ENCODE measurements around the gene DSCAML1. TPM values are rescaled to one million over a fixed set of nuclear protein-coding genes. Genes with fewer than 3 reads are reported as not detected.

Gene DSCAML1
- total and polyA plus RNA-seq, 12 donors = 0.16 to 1.5 (median 0.57) TPM

- ATAC-seq = no peak
- peak in 1 of 9 donors; percentile 13 for TF ChIP-seq CTCF (IDR thresholded peaks at IDR 0.05)
- intact Hi-C loops (cut with DNase I) = no loop called here
- Histone ChIP-seq H3K27ac (no peak overlapping the region), H3K9me3 (no peaks in the 10 kb centered on the region), H3K4me3 (no peak overlapping the region), H3K36me3 (peaks cover 0 to 17% (median 0%) of the 10 kb centered on the region in 9 donors), H3K4me1 (no peaks in the 10 kb centered on the region), H3K27me3 (peaks cover 0 to 3% (median 0%) of the 10 kb centered on the region in 7 donors)
- DNase-seq = no peak
- WGBS, 2 donors = 67 to 77% methylated on average over 8 of the region's 8 CpGs
These were observed 317.6 kb downstream of the DSCAML1 start for GRCh38 chr11:117479372-117479771.

- ATAC-seq = no peak
- intact Hi-C loops (cut with DNase I) = no loop called here
- no peak for TF ChIP-seq CTCF (IDR thresholded peaks at IDR 0.05)
- H3K4me1 ChIP-seq = no peaks in the 10 kb centered on the region
- H3K4me3 ChIP-seq = no peak overlapping the region
- H3K9me3 ChIP-seq = no peaks in the 10 kb centered on the region
- H3K36me3 ChIP-seq = peaks cover 0 to 17% (median 0%) of the 10 kb centered on the region in 9 donors
- 91 to 93% methylated on average over 7 of the region's 7 CpGs for WGBS, 2 donors
- DNase-seq = no peak
- H3K27ac ChIP-seq = no peak overlapping the region
- H3K27me3 ChIP-seq = peaks cover 0 to 3% (median 0%) of the 10 kb centered on the region in 7 donors
These were observed 318.1 kb downstream of the DSCAML1 start for GRCh38 chr11:117478926-117479325.

- intact Hi-C loops (cut with DNase I) = no loop called here
- 78 to 85% methylated on average over 13 of the region's 13 CpGs for WGBS, 2 donors
These were observed 318.7 kb downstream of the DSCAML1 start for GRCh38 chr11:117478126-117478860.

GRCh38 chr11:117477721-117478120 lies 319.3 kb downstream of the DSCAML1 start:
- WGBS, 2 donors = 78 to 86% methylated on average over 4 of the region's 4 CpGs
- intact Hi-C loops (cut with DNase I) = no loop called here
- ATAC-seq = no peak
- DNase-seq = no peak
- TF ChIP-seq CTCF (IDR thresholded peaks at IDR 0.05) = no peak
- H3K27ac ChIP-seq = no peak overlapping the region
- H3K36me3 ChIP-seq = peaks cover 0 to 17% (median 0%) of the 10 kb centered on the region in 9 donors
- H3K4me3 ChIP-seq = no peak overlapping the region
- H3K27me3 ChIP-seq = no peaks in the 10 kb centered on the region
- H3K9me3 ChIP-seq = no peaks in the 10 kb centered on the region
- H3K4me1 ChIP-seq = no peaks in the 10 kb centered on the region

More at GRCh38 chr11:117478126-117478860, 318.7 kb downstream of the DSCAML1 start:
- no peak overlapping the region for H3K4me3 ChIP-seq
- H3K36me3 ChIP-seq = peaks cover 0 to 17% (median 0%) of the 10 kb centered on the region in 9 donors
- H3K9me3 ChIP-seq = no peaks in the 10 kb centered on the region
- H3K4me1 ChIP-seq = no peaks in the 10 kb centered on the region
- DNase-seq (no peak), ATAC-seq (no peak)
- H3K27ac ChIP-seq = no peak overlapping the region
- H3K27me3 ChIP-seq = peaks cover 0 to 3% (median 0%) of the 10 kb centered on the region in 7 donors
- TF ChIP-seq CTCF (IDR thresholded peaks at IDR 0.05) = no peak

All from heart right ventricle (tissue), 16 donors.